Measurements from ENCODE around the gene DCAF4.
"Not testable (repeated sequence)": the region's sequence is repeated elsewhere in the genome, so short reads cannot be mapped to it uniquely, and the experiment has no call there.

DCAF4 gene

GRCh38 chr14:72932893-72933292 lies 6.6 kb downstream of the DCAF4 start:
- no peak for DNase-seq (ENCODE audit: low read depth in 3 of 3)

DNA sequence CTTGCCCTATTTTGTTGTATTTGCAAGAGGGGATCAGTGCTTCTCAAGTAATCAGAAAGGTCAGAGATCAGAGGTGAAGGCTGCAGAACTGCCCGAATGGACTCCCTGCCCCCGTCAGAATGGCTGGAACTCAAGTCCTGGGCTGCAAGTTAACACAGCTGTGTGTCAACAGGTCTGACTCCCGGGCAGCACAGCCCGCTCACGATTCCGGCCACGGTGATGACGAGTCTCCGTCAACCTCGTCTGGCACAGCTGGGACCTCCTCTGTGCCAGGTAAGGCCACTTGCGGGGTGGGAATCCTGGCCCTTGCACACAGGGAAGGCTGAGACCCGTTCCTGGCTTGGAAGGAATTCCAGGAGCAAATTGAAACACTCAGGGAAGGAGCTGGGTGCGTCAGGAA lies 13.4 kb downstream of the DCAF4 start:
- DNase-seq (ENCODE audit: low read depth in 3 of 3), result no peak

DNA sequence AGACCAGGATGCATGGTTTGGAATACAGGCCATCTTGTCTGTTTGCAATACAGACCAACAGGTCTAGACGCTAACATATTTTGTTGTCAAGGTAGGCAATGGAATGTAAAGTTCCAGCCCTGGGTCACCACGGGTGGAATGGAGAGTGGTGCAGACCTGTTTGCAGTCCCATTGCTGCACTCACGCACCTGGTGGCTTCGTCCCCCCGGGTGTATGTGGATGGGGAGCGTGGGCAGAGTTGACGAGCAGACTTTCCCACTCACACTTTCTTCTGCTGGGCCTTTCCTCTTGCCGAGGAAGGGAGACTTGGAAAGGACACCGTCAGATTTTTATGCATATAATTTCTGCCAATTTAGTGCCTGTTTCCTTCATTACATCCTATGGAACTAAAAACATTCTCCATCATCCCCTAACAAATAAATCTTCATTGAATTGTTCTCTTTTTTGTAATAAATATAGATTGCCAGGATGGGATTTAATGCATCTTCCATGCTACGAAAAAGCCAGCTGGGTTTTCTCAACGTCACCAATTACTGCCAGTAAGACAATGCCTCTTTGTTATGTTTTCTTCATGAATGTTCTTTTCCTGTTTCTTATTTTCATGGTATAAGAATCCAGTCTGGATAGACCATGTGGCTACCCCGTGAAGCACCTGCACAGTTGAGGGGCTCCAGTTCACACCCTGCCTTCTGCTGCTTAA lies 15.2 kb downstream of the DCAF4 start:
- DNase-seq (ENCODE audit: low read depth in 3 of 3), result no peak

GRCh38 chr14:72942934-72943333 lies 16.7 kb downstream of the DCAF4 start:
- DNase-seq (ENCODE audit: low read depth in 3 of 3), result no peak

- DNase-seq (ENCODE audit: low read depth in 3 of 3), result no peak
These were observed 17.7 kb downstream of the DCAF4 start for GRCh38 chr14:72943876-72944430.

DNA sequence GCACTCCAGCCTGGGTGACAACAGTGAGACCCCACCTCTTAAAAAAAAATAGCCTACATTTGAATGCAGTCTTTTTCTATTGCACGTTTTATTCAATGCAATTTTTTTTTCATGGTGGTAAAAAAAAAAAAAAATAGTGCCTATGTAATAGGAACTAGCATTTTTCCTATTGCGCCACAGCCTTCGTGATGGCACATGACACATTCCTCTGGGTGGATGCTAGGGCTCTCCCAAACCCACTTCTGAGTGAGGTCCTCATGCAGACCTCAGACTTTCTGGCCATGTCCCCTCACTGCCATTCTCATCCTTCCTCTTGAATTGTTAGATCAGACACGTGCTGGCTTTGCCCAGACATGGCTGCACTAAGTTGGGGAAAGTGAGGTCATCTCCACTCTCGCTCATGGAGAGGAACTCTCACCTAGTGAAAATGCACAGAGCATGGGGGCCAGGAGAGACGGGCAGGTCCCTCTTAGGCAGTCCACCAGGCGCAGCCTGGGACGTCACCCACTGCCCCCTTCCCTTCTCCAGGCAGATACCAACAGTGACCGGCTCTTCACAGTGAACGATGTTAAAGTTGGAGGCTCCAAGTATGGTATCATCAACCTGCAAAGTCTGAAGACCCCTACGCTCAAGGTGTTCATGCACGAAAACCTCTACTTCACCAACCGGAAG lies 19.2 kb downstream of the DCAF4 start:
- DNase-seq (ENCODE audit: low read depth in 3 of 3), result no peak

GRCh38 chr14:72946491-72946890 lies 20.2 kb downstream of the DCAF4 start:
- no peak for DNase-seq (ENCODE audit: low read depth in 3 of 3)

DNA sequence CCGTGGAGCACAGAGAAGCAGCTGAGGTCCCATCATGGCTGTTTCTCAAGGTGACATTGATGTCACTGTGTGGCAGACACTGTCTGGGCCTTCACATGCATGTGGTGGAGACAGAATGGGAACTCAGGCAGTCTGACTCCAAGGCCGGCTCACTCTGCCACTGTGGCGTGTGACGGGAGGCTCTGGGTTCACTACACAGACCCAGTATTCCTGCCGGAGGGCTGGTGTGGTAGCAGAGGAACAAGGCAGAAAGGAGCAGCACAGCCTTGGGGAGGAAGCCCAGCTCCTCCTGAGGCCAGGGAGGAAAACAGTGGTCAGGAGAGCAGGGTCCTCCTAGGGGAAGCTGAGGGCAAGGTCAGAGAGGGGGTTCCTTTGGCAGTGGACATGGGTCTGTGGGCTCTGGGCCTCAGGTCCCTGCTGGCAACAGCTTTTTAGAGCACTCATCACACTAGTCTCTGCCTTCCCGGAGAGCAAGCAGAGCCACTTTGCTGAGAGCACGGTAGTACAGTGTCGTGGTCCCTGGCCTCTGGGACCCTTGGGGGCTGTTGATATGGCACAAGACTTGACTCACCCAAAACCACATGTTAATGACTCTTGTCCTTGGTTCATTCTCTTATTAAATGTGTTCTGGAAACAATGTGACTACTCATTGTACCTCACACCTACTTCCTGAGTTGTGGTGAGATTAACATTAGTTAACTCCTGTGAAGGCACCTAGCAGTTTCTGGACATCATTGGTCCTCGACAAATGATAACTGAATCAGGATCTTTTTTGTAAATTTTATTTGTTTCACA lies 21.3 kb downstream of the DCAF4 start:
- DNase-seq (ENCODE audit: low read depth in 3 of 3), result no peak

DNA sequence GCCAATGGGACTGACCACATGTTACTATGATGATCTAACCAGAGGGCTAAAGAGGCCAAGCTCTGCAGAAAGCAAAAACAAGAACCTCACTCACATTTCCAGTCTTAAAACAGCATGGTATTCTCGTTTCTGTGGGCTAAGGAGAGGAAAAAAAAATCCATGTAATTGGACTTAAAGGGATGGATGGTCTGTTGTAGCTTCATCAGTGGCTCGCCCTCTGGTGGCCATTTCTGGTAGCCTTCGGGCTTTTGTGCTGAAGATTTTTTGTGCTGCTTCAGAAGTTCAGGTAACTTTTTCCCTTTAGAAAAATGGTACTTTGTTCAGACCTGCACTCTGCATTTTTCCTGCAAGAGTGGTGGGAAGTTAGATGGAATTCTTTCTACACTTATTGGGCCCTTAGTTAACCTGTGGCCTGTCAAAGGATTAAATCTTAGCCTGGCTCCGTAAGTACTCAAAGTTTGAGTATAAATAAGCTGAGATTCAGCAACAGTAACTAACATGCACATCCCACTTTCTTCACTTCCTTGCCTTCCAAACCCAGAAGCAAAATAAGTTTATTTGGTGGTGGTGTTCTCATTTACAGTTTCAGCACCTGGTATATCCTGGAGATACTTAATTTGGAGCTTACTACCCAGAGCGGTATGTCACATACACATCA lies 22.3 kb downstream of the DCAF4 start:
- DNase-seq (ENCODE audit: low read depth in 3 of 3), result peak; percentile 39 to 63 (median 43)

- no peak for DNase-seq (ENCODE audit: low read depth in 3 of 3)
These were observed 25.9 kb downstream of the DCAF4 start for GRCh38 chr14:72952171-72952570.

DNA sequence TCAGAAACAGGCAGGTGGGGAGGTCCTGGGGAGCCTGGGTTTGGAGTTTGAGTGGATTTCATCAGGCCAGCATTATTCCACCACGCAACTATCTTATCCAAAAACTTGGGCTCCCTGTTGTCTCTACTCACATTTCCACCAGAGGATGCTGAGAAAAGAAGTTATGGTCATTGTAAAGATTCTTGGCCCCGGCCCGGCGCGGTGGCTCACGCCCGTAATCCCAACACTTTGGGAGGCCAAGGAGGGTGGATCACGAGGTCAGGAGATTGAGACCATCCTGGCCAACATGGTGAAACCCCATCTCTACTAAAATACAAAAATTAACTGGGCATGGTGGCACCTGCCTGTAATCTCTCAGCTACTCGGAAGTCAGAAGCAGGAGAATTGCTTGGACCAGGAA lies 30.5 kb downstream of the DCAF4 start:
- not testable (repeated sequence) for DNase-seq (ENCODE audit: low read depth in 3 of 3)

GRCh38 chr14:72957213-72957612 lies 30.9 kb downstream of the DCAF4 start:
- no peak for DNase-seq (ENCODE audit: low read depth in 3 of 3)

DNA sequence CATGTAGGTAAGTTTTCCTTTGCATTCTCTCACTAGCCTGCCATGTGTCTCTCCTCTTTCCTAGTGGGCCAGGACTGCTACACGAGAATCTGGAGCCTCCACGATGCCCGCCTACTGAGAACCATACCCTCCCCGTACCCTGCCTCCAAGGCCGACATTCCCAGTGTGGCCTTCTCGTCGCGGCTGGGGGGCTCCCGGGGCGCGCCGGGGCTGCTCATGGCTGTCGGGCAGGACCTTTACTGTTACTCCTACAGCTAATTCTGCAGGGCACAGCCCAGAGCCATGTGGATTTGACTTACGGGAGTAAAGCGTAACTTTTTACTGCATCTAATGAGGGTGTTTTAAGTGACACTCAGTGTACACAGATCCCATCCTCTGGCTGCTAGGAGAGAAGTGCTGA lies 32.3 kb downstream of the DCAF4 start:
- no peak for DNase-seq (ENCODE audit: low read depth in 3 of 3)

DNA sequence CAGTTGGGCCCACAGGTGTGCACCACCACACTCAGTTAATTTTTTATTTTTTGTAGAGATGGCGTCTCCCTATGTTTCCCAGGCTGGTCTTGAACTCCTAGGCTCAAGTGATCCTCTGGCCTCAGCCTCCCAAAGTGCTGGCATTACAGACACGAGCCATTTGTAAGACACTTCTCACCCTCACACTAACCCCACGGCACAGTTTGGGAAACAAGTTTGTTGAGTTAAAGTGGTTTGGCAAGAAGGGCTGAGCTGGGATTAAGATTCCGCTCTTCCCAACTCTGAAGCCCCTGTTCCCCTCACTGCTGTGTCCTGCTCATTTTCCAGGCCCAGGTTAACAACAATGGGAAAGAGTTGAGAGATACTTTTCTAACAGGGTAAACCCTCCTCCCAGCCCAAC lies 34.8 kb downstream of the DCAF4 start:
- DNase-seq (ENCODE audit: low read depth in 3 of 3), result not testable (repeated sequence)

DNA sequence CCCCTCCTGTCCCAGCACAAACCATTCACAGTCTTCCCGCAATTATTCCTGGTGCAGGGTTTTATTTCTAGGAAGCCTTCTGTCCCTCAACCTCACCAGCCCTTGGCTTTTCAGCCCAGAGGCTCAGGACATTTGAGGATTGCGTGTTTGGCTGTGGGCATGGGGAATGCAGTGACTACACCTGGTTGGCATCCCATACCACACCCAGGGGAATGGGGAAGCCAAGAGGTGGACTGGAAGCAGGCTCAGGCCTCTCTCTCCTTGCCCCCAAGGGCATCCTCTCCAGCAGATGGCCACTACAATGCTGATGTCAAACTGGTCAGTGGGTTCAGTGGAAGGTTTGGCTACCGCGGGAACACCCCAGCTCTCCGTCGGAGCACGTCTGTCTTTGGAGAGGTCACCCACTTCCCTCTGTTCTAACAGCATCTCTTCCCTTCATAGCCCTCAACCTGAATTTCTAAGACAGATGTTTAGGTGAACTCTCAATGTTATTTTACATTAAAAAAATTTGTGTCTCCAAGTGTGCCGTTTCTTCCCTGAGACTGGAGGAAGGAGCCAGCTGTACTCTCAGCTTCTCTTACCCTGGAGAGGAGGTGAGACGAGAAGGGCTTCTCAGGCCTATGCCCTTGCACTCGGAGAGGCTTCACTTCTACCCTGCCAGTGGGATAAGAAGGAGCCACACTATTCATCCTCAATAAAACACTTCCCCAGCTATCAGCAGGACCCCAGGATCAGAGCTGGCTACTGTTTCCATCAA lies 35.5 kb downstream of the DCAF4 start:
- no peak for DNase-seq (ENCODE audit: low read depth in 3 of 3)

DNA sequence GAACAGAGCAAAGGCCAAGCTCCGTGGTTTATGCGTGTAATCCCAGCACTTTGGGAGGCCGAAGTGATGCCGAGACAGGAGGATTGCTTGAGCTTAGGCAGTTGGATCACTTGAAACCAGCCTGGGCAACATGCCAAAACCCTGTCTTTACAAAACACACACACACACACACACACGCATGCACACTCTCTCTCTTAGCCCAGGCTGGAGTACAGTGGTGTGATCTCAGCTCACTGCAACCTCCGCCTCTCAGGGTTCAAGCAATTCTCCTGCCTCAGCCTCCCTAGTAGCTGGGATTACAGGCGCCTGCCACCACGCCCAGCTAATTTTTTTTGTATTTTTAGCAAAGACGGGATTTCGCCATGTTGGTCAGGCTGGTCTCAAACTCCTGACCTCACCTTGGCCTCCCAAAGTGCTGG lies 36.1 kb downstream of the DCAF4 start:
- DNase-seq (ENCODE audit: low read depth in 3 of 3), result not testable (repeated sequence)

DNA sequence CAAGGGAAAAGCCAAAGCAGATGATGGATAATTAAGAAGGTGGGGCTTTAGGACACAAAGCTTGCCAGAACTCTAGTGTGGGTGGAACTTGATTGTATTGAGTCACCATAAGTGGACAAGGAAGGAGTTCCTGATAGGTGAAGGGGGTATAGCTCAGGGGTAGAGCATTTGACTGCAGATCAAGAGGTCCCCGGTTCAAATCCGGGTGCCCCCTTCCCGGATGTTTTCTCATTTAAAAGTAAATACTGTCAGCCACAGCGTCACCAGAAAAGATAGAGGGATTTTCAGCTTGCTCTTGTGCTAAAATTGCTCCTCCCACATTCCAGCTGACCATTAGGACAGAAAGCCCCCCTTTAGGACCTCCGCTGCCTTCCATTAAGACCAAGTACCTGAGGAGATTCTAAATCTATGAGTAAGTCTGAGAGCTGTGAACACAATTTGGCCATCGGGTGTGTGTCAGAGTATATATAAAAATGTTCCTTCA lies 36.6 kb downstream of the DCAF4 start:
- DNase-seq (ENCODE audit: low read depth in 3 of 3), result no peak

DNA sequence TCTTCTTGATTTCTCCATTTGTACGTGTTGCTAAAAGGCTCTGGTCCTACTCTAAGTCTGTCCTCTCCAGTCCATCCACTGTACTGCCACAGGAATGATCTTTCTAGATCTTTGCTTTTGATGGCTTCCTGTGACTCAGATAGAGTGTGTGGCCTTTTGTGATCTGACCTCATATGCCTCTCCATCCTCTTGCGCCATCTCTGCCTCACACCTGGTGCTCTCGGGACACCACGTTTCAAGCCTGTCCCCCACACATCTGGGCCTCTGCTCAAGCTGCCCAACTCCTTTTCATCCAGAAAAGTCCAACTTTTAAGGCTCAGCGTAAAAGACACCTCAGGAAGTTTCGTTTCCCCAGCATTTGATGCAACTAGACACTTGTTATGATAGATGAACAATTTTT lies 39.0 kb downstream of the DCAF4 start:
- DNase-seq (ENCODE audit: low read depth in 3 of 3), result no peak

DNA sequence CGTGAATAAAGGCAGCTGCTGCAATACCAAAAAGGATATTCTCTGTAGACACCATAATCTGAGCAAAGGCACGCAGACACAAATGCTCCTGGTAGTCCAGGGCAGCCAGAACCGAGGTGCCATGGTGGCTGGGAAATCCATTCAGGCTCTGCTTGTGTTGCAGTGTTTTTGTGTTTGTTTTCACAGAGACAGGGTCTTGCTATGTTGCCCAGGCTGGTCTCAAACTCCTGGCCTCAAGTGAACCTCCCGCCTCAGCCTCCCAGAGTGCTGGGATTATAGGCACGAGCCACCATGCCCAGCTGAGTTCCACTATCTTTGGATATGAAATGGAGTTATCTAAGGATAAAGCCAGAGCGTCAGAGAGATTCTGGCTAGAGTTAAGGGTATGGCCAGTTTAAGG lies 39.8 kb downstream of the DCAF4 start:
- DNase-seq (ENCODE audit: low read depth in 3 of 3), result no peak

GRCh38 chr14:72968316-72968715 lies 42.1 kb downstream of the DCAF4 start:
- DNase-seq (ENCODE audit: low read depth in 3 of 3), result no peak

DNA sequence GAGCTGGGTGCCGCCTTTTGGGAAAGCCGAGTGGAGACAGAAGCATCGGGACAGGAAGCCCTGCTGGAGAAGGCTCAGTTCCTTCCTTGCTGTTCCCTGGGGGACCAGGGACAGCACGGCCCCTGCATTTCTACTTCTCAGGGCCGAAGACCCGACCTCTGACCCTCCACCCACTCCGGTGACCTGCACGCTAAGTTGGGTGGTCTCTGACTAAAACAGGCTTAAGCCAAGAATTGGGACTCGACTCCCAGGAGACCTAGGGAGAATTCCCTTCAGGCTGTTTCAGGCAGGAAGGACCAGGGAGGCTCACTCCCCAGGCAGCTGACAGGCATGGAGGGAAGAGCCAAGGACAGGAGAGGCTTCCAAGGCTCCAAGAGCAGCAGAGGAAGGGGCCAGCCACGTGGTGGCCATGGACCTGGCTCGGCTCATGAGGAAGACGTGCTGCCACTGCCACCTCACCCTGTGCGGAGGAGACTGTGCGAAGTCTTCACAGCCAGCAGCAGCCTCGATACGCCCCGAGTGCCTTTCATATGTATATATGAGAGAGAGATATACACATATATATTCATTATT lies 43.9 kb downstream of the DCAF4 start:
- no peak for DNase-seq (ENCODE audit: low read depth in 3 of 3)
